ENCODE data around the gene LY9. TPM values are rescaled to one million over a fixed set of nuclear protein-coding genes. Genes with fewer than 3 reads are reported as not detected.

LY9 gene
- total RNA-seq, 1 experiment from 2014 or later = 6.9 TPM

DNA sequence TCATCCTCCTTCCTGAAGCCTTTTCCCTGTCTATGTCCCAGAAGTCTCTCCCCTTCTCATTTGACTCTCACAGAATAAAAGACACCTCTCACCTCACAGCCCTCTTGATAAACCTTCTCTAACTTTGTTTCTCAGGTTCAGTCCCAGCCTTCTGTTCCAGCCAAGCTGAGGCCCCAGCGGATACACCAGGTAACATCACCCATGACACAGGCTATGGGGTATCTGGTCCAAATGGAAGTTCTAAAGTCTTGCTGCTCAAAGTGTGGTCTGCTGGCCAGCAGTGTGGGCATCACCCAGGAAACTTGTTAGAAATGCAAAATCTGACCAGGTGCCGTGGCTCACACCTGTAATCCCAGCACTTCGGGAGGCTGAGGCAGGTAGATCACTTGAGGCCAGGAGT is 23.2 kb downstream of the LY9 start:
- no peak overlapping the region for H3K4me3 ChIP-seq
- intact Hi-C loops (cut with micrococcal nuclease; ENCODE audit: unreplicated experiment) = no loop called here
- CTCF ChIA-PET = no interaction called here

DNA sequence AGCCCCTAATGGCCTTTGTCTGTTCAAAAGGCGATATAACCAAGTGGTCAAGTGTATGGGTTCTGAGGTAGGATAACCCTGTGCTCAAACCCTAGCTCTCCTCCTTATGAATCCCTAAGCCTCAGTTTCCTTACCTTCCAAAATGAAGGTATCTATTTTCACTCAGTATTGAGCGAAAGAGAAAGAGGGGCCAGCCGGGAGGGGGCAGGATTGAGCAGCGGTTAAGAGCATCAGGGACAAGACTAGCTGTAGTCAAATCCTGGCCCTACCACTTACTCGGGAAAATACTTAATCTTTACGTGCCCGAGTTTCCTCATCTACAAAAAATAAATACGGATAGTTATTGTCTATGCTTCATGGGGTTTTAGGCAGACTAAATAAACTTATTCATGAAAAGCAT is 25.7 kb downstream of the LY9 start:
- peaks cover 16% of the 10 kb centered on the region for H3K4me1 ChIP-seq (replicated peaks; ENCODE audit: insufficient read depth)
- no peak for TF ChIP-seq EZH2 (IDR thresholded peaks at IDR 0.05; ENCODE audit: low read depth)
- TF ChIP-seq, protein P1, sequence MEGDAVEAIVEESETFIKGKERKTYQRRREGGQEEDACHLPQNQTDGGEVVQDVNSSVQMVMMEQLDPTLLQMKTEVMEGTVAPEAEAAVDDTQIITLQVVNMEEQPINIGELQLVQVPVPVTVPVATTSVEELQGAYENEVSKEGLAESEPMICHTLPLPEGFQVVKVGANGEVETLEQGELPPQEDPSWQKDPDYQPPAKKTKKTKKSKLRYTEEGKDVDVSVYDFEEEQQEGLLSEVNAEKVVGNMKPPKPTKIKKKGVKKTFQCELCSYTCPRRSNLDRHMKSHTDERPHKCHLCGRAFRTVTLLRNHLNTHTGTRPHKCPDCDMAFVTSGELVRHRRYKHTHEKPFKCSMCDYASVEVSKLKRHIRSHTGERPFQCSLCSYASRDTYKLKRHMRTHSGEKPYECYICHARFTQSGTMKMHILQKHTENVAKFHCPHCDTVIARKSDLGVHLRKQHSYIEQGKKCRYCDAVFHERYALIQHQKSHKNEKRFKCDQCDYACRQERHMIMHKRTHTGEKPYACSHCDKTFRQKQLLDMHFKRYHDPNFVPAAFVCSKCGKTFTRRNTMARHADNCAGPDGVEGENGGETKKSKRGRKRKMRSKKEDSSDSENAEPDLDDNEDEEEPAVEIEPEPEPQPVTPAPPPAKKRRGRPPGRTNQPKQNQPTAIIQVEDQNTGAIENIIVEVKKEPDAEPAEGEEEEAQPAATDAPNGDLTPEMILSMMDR (conservative IDR thresholded peaks at IDR 0.05) = no peak
- ChIA-PET CTCF (no interaction called here), POLR2A (ENCODE audit: unreplicated experiment) (no interaction called here)
- no peaks in the 10 kb centered on the region for H3K36me3 ChIP-seq (ENCODE audit: low read depth)
- H3K4me3 ChIP-seq = no peak overlapping the region
- no peak overlapping the region for H3K27ac ChIP-seq
- DNase-seq = no peak
- peaks cover 8% of the 10 kb centered on the region; the same call in 1 of the 2 replicates for H3F3A ChIP-seq (ENCODE audit: insufficient read depth, low read depth)
- H2AFZ ChIP-seq = no peak overlapping the region
- no peaks in the 10 kb centered on the region for H3K27me3 ChIP-seq (ENCODE audit: insufficient read depth, low read depth)
- no peaks in the 10 kb centered on the region for H3K9me2 ChIP-seq (ENCODE audit: insufficient read depth)
- H3K9me3 ChIP-seq (ENCODE audit: insufficient read depth, low read depth) = no peaks in the 10 kb centered on the region
- BruUV-seq (replicated peaks) = no TSS peak
- H4K20me1 ChIP-seq (ENCODE audit: insufficient read depth) = no peaks in the 10 kb centered on the region
- no peaks in the 10 kb centered on the region for H3K79me2 ChIP-seq (ENCODE audit: low read depth)
- no peak overlapping the region for H3K4me2 ChIP-seq
- intact Hi-C loops (cut with micrococcal nuclease; ENCODE audit: unreplicated experiment) = no loop called here

More for the DNA sequence above, 23.2 kb downstream of the LY9 start:
- Histone ChIP-seq H3K4me1 (replicated peaks; ENCODE audit: insufficient read depth) (no peaks in the 10 kb centered on the region), H3K27ac (no peak overlapping the region), H3K36me3 (ENCODE audit: low read depth) (no peaks in the 10 kb centered on the region), H3K4me2 (no peak overlapping the region), H3F3A (ENCODE audit: insufficient read depth, low read depth) (no peaks in the 10 kb centered on the region), H4K20me1 (ENCODE audit: insufficient read depth) (no peaks in the 10 kb centered on the region), H2AFZ (no peak overlapping the region), H3K27me3 (ENCODE audit: insufficient read depth, low read depth) (no peaks in the 10 kb centered on the region), H3K79me2 (ENCODE audit: low read depth) (no peaks in the 10 kb centered on the region), H3K9me3 (ENCODE audit: insufficient read depth, low read depth) (no peaks in the 10 kb centered on the region), H3K9me2 (ENCODE audit: insufficient read depth) (no peaks in the 10 kb centered on the region)
- DNase-seq = no peak
- TF ChIP-seq EZH2 (IDR thresholded peaks at IDR 0.05; ENCODE audit: low read depth) = no peak
- TF ChIP-seq, protein P1 (conservative IDR thresholded peaks at IDR 0.05) = no peak
- BruUV-seq (replicated peaks) = no TSS peak
- POLR2A ChIA-PET (ENCODE audit: unreplicated experiment) = no interaction called here

GRCh38 chr1:160823296-160823695 is 27.3 kb downstream of the LY9 start:
- no peaks in the 10 kb centered on the region for H3K27me3 ChIP-seq (ENCODE audit: insufficient read depth, low read depth)
- no peak for DNase-seq
- no peak for TF ChIP-seq EZH2 (IDR thresholded peaks at IDR 0.05; ENCODE audit: low read depth)
- TF ChIP-seq, protein P1 (conservative IDR thresholded peaks at IDR 0.05) = no peak
- no peak overlapping the region for H3K4me3 ChIP-seq
- ChIA-PET POLR2A (ENCODE audit: unreplicated experiment) (interaction anchor here (0.5 kb wide), 1 partner anchor 206 kb away, joined by 3 read pairs; no protein-coding TSS in a partner anchor), CTCF (no interaction called here)
- no peaks in the 10 kb centered on the region for H3K79me2 ChIP-seq (ENCODE audit: low read depth)
- H3K9me2 ChIP-seq (ENCODE audit: insufficient read depth) = no peaks in the 10 kb centered on the region
- H3K36me3 ChIP-seq (ENCODE audit: low read depth) = no peaks in the 10 kb centered on the region
- H3K4me1 ChIP-seq (replicated peaks; ENCODE audit: insufficient read depth) = peaks cover 33% of the 10 kb centered on the region
- intact Hi-C loops (cut with micrococcal nuclease; ENCODE audit: unreplicated experiment) = no loop called here
- no peak overlapping the region for H2AFZ ChIP-seq
- H3K4me2 ChIP-seq = no peak overlapping the region
- H3K9me3 ChIP-seq (ENCODE audit: insufficient read depth, low read depth) = no peaks in the 10 kb centered on the region
- no peaks in the 10 kb centered on the region for H4K20me1 ChIP-seq (ENCODE audit: insufficient read depth)
- BruUV-seq (replicated peaks) = no TSS peak
- peaks cover 20% of the 10 kb centered on the region; the same call in 1 of the 2 replicates for H3F3A ChIP-seq (ENCODE audit: insufficient read depth, low read depth)
- H3K27ac ChIP-seq = no peak overlapping the region
